HEK293 (cell line): Measurements from ENCODE around the gene ADRA2C.
A peak's percentile ranks its signal among the peaks of the same experiment; 100 is the strongest.

Source experiments
- CTCF ChIA-PET: fragments of 350-600 bp; formaldehyde crosslinking; extraction: SDS; loops from one replicate; lab custom pipeline; 2021; ENCODE audit warnings: antibody characterized with exemption; lab: Yijun Ruan, JAX
- POLR2A ChIA-PET: fragments of 300-600 bp; formaldehyde crosslinking; extraction: SDS; loops from one replicate; lab custom pipeline; 2020; ENCODE audit warnings: antibody characterized with exemption, inconsistent platforms; lab: Yijun Ruan, JAX
- H3K27ac ChIP-seq: fragments of 200-500 bp; sonication (Bioruptor generic); 2 replicates; pipeline ENCODE4 v1.5.1; 2014; ENCODE audit warnings: low read depth, low read length, control low read depth, inconsistent platforms; ENCODE audit errors: extremely low read depth
- H3K36me3 ChIP-seq, 2 experiments: fragments of 200-500 bp in 1 of 2; sonication (Bioruptor generic) in 1 of 2; 1 replicate in 1 of 2; 2 replicates in 1 of 2; pipeline ENCODE4 v1.5.1; 2014 to 2017; ENCODE audit warnings: inconsistent platforms in 2 of 2, low read length in 2 of 2; ENCODE audit not compliant: control insufficient read depth in 2 of 2, insufficient read depth in 1 of 2
- H3K4me1 ChIP-seq: fragments of 200-500 bp; sonication (Bioruptor generic); 2 replicates; pipeline ENCODE4 v1.5.1; 2014; ENCODE audit warnings: mild to moderate bottlenecking, low read length, inconsistent platforms; ENCODE audit not compliant: control insufficient read depth, insufficient read depth
- H3K4me3 ChIP-seq: 2 replicates; pipeline ENCODE4 v1.5.1; 2011; ENCODE audit warnings: low read depth, mild to moderate bottlenecking, control low read depth, low read length, moderate library complexity
- H3K9me3 ChIP-seq: fragments of 200-500 bp; sonication (Bioruptor generic); 2 replicates; pipeline ENCODE4 v1.5.1; 2014; ENCODE audit warnings: low read depth, low read length, inconsistent platforms; ENCODE audit not compliant: control insufficient read depth, insufficient read depth
- FEZF1 ChIP-seq: fragments of 450-650 bp; formaldehyde crosslinking; IDR thresholded peaks from 2 replicates; pipeline ENCODE4 v1.5.1; 2016; ENCODE audit warnings: missing biosample characterization, missing genetic modification characterization
- GFI1B ChIP-seq: fragments of 450-650 bp; formaldehyde crosslinking; IDR thresholded peaks from 2 replicates; pipeline ENCODE4 v1.5.1; 2016; ENCODE audit warnings: missing biosample characterization, missing genetic modification characterization
- KLF1 ChIP-seq: fragments of 450-650 bp; formaldehyde crosslinking; IDR thresholded peaks from 2 replicates; pipeline ENCODE4 v1.5.1; 2016; ENCODE audit warnings: missing biosample characterization, missing genetic modification characterization
- MYNN ChIP-seq: fragments of 450-650 bp; formaldehyde crosslinking; IDR thresholded peaks from 2 replicates; pipeline ENCODE4 v1.5.1; 2016; ENCODE audit warnings: missing biosample characterization, missing genetic modification characterization, borderline replicate concordance
- OSR2 ChIP-seq: fragments of 450-650 bp; formaldehyde crosslinking; IDR thresholded peaks from 2 replicates; pipeline ENCODE4 v1.5.1; 2016; ENCODE audit warnings: missing biosample characterization, missing genetic modification characterization
- SCRT2 ChIP-seq: fragments of 450-650 bp; formaldehyde crosslinking; IDR thresholded peaks from 2 replicates; pipeline ENCODE4 v1.5.1; 2016; ENCODE audit warnings: missing biosample characterization, missing genetic modification characterization
- SP2 ChIP-seq: fragments of 450-650 bp; formaldehyde crosslinking; IDR thresholded peaks from 2 replicates; pipeline ENCODE4 v1.5.1; 2016; ENCODE audit warnings: missing biosample characterization, missing genetic modification characterization
- SP3 ChIP-seq: fragments of 450-650 bp; formaldehyde crosslinking; IDR thresholded peaks from 2 replicates; pipeline ENCODE4 v1.5.1; 2016; ENCODE audit warnings: missing biosample characterization, missing genetic modification characterization
- TCF7L2 ChIP-seq: IDR thresholded peaks from 2 replicates; pipeline ENCODE4 v1.6.1; 2011; ENCODE audit warnings: low read depth, mild to moderate bottlenecking, inconsistent platforms, low read length, moderate library complexity, borderline replicate concordance
- TSHZ1 ChIP-seq: fragments of 450-650 bp; formaldehyde crosslinking; IDR thresholded peaks from 2 replicates; pipeline ENCODE4 v1.5.1; 2016; ENCODE audit warnings: missing biosample characterization, missing genetic modification characterization, borderline replicate concordance
- ZBTB11 ChIP-seq: fragments of 450-650 bp; formaldehyde crosslinking; conservative IDR thresholded peaks from 2 replicates; pipeline ENCODE4 v1.5.1; 2016; ENCODE audit warnings: low read depth, missing biosample characterization, missing genetic modification characterization
- ZBTB48 ChIP-seq: fragments of 450-650 bp; formaldehyde crosslinking; IDR thresholded peaks from 2 replicates; pipeline ENCODE4 v1.5.1; 2016; ENCODE audit warnings: missing biosample characterization, missing genetic modification characterization
- ZFP69B ChIP-seq: fragments of 450-650 bp; formaldehyde crosslinking; IDR thresholded peaks from 2 replicates; pipeline ENCODE4 v1.5.1; 2016; ENCODE audit warnings: missing biosample characterization, missing genetic modification characterization
- ZNF24 ChIP-seq: fragments of 450-650 bp; formaldehyde crosslinking; IDR thresholded peaks from 2 replicates; pipeline ENCODE4 v1.5.1; 2016; ENCODE audit warnings: missing biosample characterization, missing genetic modification characterization
- ZNF37A ChIP-seq: fragments of 450-650 bp; IDR thresholded peaks from 2 replicates; pipeline ENCODE4 v1.5.1; 2018; ENCODE audit warnings: missing biosample characterization, missing genetic modification characterization
- ZNF433 ChIP-seq: fragments of 450-650 bp; formaldehyde crosslinking; IDR thresholded peaks from 2 replicates; pipeline ENCODE4 v1.5.1; 2016; ENCODE audit warnings: missing biosample characterization, missing genetic modification characterization, low read depth
- ZNF510 ChIP-seq: fragments of 450-650 bp; formaldehyde crosslinking; IDR thresholded peaks from 2 replicates; pipeline ENCODE4 v1.5.1; 2018; ENCODE audit warnings: mild to moderate bottlenecking, missing genetic modification characterization, missing biosample characterization; ENCODE audit not compliant: insufficient replicate concordance
- ZNF518A ChIP-seq: fragments of 450-650 bp; formaldehyde crosslinking; conservative IDR thresholded peaks from 2 replicates; pipeline ENCODE4 v1.5.1; 2016; ENCODE audit warnings: low read depth, missing biosample characterization, missing genetic modification characterization
- ZNF558 ChIP-seq: fragments of 450-650 bp; formaldehyde crosslinking; IDR thresholded peaks from 2 replicates; pipeline ENCODE4 v1.5.1; 2016; ENCODE audit warnings: missing biosample characterization, missing genetic modification characterization
- ZNF624 ChIP-seq: fragments of 450-650 bp; formaldehyde crosslinking; IDR thresholded peaks from 2 replicates; pipeline ENCODE4 v1.5.1; 2017; ENCODE audit warnings: missing biosample characterization, missing genetic modification characterization
- ZNF707 ChIP-seq: fragments of 450-650 bp; formaldehyde crosslinking; IDR thresholded peaks from 2 replicates; pipeline ENCODE4 v1.5.1; 2016; ENCODE audit warnings: missing biosample characterization, missing genetic modification characterization
- ZSCAN16 ChIP-seq: fragments of 450-650 bp; formaldehyde crosslinking; IDR thresholded peaks from 2 replicates; pipeline ENCODE4 v1.5.1; 2016; ENCODE audit warnings: missing biosample characterization, missing genetic modification characterization
- ZXDB ChIP-seq: fragments of 450-650 bp; formaldehyde crosslinking; IDR thresholded peaks from 2 replicates; pipeline ENCODE4 v1.5.1; 2016; ENCODE audit warnings: missing biosample characterization, missing genetic modification characterization

The ADRA2C gene

GRCh38 chr4:3720466-3720865 lies 45.7 kb upstream of the ADRA2C start:
- Histone ChIP-seq H3K36me3 (no peaks in the 10 kb centered on the region), H3K27ac (no peak overlapping the region), H3K4me1 (no peaks in the 10 kb centered on the region), H3K4me3 (no peak overlapping the region), H3K9me3 (no peaks in the 10 kb centered on the region)
- ChIA-PET CTCF (no interaction called here), POLR2A (no interaction called here)
- TF ChIP-seq ZSCAN16 (tag by site-specific recombination), result no peak
- peak; percentile 48 for TF ChIP-seq SCRT2 (tag by site-specific recombination)
- TF ChIP-seq ZFP69B (tag by site-specific recombination), result no peak
- 0 out of 2 replicates have a peak, but pooled peaks have one; percentile 19 for TF ChIP-seq TCF7L2
- peak; percentile 37; the same call in 1 of the 2 replicates for TF ChIP-seq FEZF1 (tag by site-specific recombination)
- peak; percentile 53; the same call in 1 of the 2 replicates for TF ChIP-seq OSR2

GRCh38 chr4:3721186-3721585 lies 45.0 kb upstream of the ADRA2C start:
- no peak overlapping the region for H3K27ac ChIP-seq
- H3K4me1 ChIP-seq, result no peaks in the 10 kb centered on the region
- no peak for TF ChIP-seq MYNN (tag by site-specific recombination)
- no peak for TF ChIP-seq ZNF558 (tag by site-specific recombination)
- no peak for TF ChIP-seq SP3 (tag by site-specific recombination)
- TF ChIP-seq GFI1B, result no peak
- no peak for TF ChIP-seq KLF1
- TF ChIP-seq ZNF37A, result no peak
- no peak for TF ChIP-seq TSHZ1 (tag by site-specific recombination)
- no peak for TF ChIP-seq ZNF707 (tag by site-specific recombination)
- no peak for TF ChIP-seq ZXDB (tag by site-specific recombination)
- TF ChIP-seq ZBTB48 (tag by site-specific recombination), result no peak
- no peak for TF ChIP-seq ZNF24
- no peak overlapping the region for H3K4me3 ChIP-seq
- POLR2A ChIA-PET, result no interaction called here
- no peaks in the 10 kb centered on the region for H3K36me3 ChIP-seq
- no peaks in the 10 kb centered on the region for H3K9me3 ChIP-seq
- CTCF ChIA-PET, result no interaction called here

GRCh38 chr4:3721627-3722026 lies 44.6 kb upstream of the ADRA2C start:
- CTCF ChIA-PET, result no interaction called here
- H3K4me3 ChIP-seq, result no peak overlapping the region
- POLR2A ChIA-PET, result no interaction called here
- TF ChIP-seq ZNF624 (tag by site-specific recombination) (no peak), ZNF510 (tag by site-specific recombination) (no peak), ZBTB11 (tag by site-specific recombination) (no peak), SP2 (no peak), ZNF518A (tag by site-specific recombination) (no peak), ZNF433 (no peak)

More at GRCh38 chr4:3721627-3722026, 44.6 kb upstream of the ADRA2C start:
- Histone ChIP-seq H3K27ac (no peak overlapping the region), H3K4me1 (no peaks in the 10 kb centered on the region), H3K36me3 (no peaks in the 10 kb centered on the region), H3K9me3 (no peaks in the 10 kb centered on the region)
